K562 treated with DMSO at 1 percent for 4 hours (cell line): Measurements from ENCODE around the gene CHD5. TPM values are rescaled to one million over a fixed set of nuclear protein-coding genes. Genes with fewer than 3 reads are reported as not detected.

Source experiments
- total RNA-seq: library from RNA; unstranded; fragments of 300-600 nt; gene quantifications from 2 replicates; pipeline ENCODE4 v1.2.3, GENCODE V29; 2022; ENCODE audit not compliant: insufficient read depth

Gene CHD5
- total RNA-seq, result 0.28 and 0.38 TPM in 2 replicates

DNA sequence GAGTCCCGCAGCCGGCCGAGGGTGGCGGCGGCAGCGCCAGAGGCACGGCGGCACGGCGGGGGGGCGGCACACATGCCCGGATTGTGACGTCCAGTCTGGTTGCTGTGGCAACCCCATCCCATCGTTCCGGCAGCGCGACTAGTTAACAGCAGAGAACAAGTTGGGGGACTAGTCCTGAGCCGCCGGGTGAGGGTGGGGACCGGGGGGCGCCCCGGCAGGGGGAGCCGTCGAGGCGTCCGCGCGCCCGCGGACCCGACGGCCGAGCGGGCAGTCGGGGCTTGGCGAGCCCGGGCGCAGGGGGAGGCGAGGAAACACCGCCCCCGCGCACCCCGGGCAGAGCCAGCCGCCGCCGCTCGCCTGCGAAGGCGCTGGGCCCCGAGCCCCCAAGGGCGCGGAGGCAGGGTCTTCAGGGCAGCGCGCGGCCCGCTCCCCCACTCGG is at the start of gene CHD5:
CHD5 (minus strand) TSS at position 54 of the 439 bp plus-strand sequence. CDS start 298 bp downstream, outside the sequence.

DNA sequence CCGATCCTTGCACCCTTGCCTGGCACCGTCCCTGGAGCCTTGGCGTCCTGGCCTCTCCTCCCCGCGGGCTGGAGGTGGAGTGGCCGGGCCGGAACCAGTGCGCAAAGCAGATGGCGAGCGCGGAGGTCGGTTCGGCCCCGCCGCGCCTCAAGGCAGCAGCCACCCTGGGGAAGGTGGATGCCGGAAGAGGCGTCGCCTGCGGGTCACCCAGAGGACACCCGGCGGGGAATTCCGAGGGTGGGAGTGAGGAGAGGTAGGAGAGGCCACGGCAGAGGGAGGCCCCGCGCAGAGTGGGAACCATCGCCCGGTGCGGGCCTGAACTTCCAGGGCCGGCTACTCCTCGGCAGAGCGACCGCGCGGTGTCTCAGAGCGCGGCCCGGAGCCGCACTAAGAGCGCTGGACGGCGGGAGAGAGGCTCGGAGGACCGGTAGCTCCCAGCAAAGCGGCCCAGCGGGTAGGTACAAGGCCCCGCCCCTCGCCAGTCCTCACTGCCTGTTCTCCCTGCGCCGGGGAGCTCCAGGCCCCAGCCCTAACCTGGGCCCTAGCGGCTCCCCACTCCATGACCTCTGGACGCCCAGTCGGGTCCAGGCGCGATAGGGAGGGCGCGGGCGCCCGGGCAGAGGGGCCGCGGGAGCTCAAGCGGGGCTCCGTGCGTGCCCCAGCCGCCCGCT is 25.9 kb upstream of the CHD5 start, which contains the start of gene RNF207:
RNF207 (plus strand) TSS at position 271 of the 671 bp plus-strand sequence. CDS start 417 bp downstream, outside the sequence.

DNA sequence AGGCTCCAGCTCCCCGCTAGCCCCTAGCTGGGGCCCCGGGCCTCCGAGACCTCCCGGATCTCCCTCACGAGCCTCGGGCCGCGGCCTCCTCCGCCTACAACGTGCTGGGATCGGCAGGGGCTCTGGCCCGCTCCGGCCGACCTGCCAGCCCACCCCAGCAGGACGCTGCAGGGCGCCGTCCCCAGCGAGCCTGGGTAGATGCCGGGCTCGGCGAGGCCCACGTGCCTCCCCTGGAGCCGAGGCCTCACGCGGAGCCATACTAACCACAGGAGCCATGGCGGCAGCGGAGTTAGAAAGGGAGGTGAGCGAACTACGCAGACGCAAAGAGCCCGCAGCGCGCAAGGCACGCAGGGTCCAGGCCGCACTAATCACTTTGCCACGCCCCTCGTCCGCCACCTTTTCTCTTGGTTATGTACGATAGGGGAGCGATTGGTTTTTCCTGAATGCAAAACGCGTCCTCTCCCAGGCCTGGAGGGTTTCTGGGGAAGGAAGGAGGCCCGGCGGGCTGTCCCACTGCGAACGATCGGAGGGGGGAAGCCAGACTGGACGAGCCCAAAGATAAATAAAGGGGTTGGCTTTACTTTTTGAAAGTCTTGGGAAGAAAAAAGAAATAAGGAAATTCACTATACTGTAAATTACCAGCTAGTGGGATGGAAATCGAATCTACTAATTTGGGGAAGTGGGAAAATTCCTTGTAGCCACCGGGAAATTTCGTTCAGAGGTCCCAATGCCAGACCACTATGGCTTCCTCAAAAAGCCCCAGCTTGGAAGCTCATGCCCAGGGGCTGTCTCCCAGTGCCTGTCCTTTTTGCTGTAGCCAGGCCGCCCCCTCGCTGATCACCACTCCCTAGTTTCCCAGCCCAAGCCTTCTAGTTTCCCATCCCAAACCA is 19.4 kb upstream of the CHD5 start, which contains the start of gene RPL22:
RPL22 (minus strand) TSS at position 298 of the 890 bp plus-strand sequence; CDS start at position 276, 22 bp downstream.

Other genes with a start within 250 kb of the CHD5 start
- gene NPHP4, start 187.9 kb downstream of the CHD5 start, total RNA-seq, result 12.3 and 16.2 TPM in 2 replicates
- 21.3 and 21.8 TPM in 2 replicates for gene KCNAB2, start 134.4 kb downstream of the CHD5 start, total RNA-seq
- gene RPL22, start 19.3 kb upstream of the CHD5 start, total RNA-seq, result 398 and 406 TPM in 2 replicates
- 5.6 and 7.5 TPM in 2 replicates for gene RNF207, start 25.8 kb upstream of the CHD5 start, total RNA-seq
- 52.3 and 60.0 TPM in 2 replicates for gene ICMT, start 55.6 kb upstream of the CHD5 start, total RNA-seq
- gene HES3, start 63.9 kb upstream of the CHD5 start, total RNA-seq, result not detected in 2 replicates
- gene GPR153, start 80.8 kb upstream of the CHD5 start, total RNA-seq, result 0.57 and 0.76 TPM in 2 replicates
- gene ACOT7, start 213.4 kb upstream of the CHD5 start, total RNA-seq, result 63.3 and 63.9 TPM in 2 replicates
- not detected in 2 replicates for gene HES2, start 239.6 kb upstream of the CHD5 start, total RNA-seq
- 3.7 and 5.2 TPM in 2 replicates for gene ESPN, start 244.5 kb upstream of the CHD5 start, total RNA-seq